Duodenal mucosa (tissue), 2 donors: Measurements from ENCODE around the gene TMEM94.
"Not testable (repeated sequence)": the region's sequence is repeated elsewhere in the genome, so short reads cannot be mapped to it uniquely, and the experiment has no call there.

Experiments
- H3K27ac ChIP-seq: one replicate; pipeline ENCODE4 v1.7.0; 2013; ENCODE audit warnings: low read depth, low read length
- H3K27me3 ChIP-seq, 2 donors: one replicate each; pipeline ENCODE4 v1.7.0; 2013; ENCODE audit warnings: low read length in 2 of 2, control low read depth in 1 of 2; ENCODE audit not compliant: insufficient read depth in 2 of 2, control insufficient read depth in 1 of 2
- H3K36me3 ChIP-seq, 2 donors: one replicate each; pipeline ENCODE4 v1.7.0; 2013; ENCODE audit warnings: low read length in 2 of 2, control low read depth in 1 of 2; ENCODE audit not compliant: insufficient read depth in 2 of 2, control insufficient read depth in 1 of 2
- H3K4me1 ChIP-seq, 2 donors: one replicate each; pipeline ENCODE4 v1.7.0; 2013; ENCODE audit warnings: low read length in 2 of 2, control low read depth in 1 of 2; ENCODE audit not compliant: insufficient read depth in 2 of 2, control insufficient read depth in 1 of 2
- H3K4me3 ChIP-seq, 2 donors: one replicate each; pipeline ENCODE4 v1.7.0; 2013; ENCODE audit warnings: low read length in 2 of 2, low read depth in 1 of 2
- H3K9ac ChIP-seq, 2 donors: one replicate each; pipeline ENCODE4 v1.7.0; 2013; ENCODE audit warnings: low read length in 2 of 2, low read depth in 1 of 2
- H3K9me3 ChIP-seq, 2 donors: one replicate each; pipeline ENCODE4 v1.7.0; 2013; ENCODE audit warnings: low read length in 2 of 2, control low read depth in 1 of 2; ENCODE audit not compliant: control insufficient read depth in 1 of 2

Gene TMEM94

GRCh38 chr17:75476271-75476671 is 19.8 kb downstream of the TMEM94 start:
- Histone ChIP-seq H3K9ac (no peak overlapping the region), H3K36me3 (peaks cover 0 to 22% of the 10 kb centered on the region in 2 donors), H3K27ac (no peak overlapping the region), H3K4me3 (peak overlapping the region in 1 of 2 donors; percentile 37), H3K4me1 (peaks cover 18 to 27% of the 10 kb centered on the region in 2 donors), H3K9me3 (no peaks in the 10 kb centered on the region), H3K27me3 (no peaks in the 10 kb centered on the region)

- H3K27me3 ChIP-seq = no peaks in the 10 kb centered on the region
- no peaks in the 10 kb centered on the region for H3K9me3 ChIP-seq
- peaks cover 18 to 30% of the 10 kb centered on the region in 2 donors for H3K4me1 ChIP-seq
- peak overlapping the region in 1 of 2 donors; percentile 37 for H3K4me3 ChIP-seq
- peak overlapping the region in 1 of 2 donors; percentile 32 for H3K9ac ChIP-seq
- H3K36me3 ChIP-seq = peaks cover 0 to 22% of the 10 kb centered on the region in 2 donors
- H3K27ac ChIP-seq = no peak overlapping the region
Observed at GRCh38 chr17:75476752-75477489, 20.5 kb downstream of the TMEM94 start.

- H3K27me3 ChIP-seq, H3K4me3 ChIP-seq, H3K9ac ChIP-seq, H3K27ac ChIP-seq, H3K9me3 ChIP-seq: not testable (repeated sequence)
- H3K4me1 ChIP-seq = peaks cover 18 to 26% of the 10 kb centered on the region in 2 donors
- peaks cover 0 to 16% of the 10 kb centered on the region in 2 donors for H3K36me3 ChIP-seq
Observed at GRCh38 chr17:75477490-75477862, 21.0 kb downstream of the TMEM94 start.

GRCh38 chr17:75478508-75478907 is 22.1 kb downstream of the TMEM94 start:
- no peaks in the 10 kb centered on the region for H3K27me3 ChIP-seq
- no peak overlapping the region for H3K9ac ChIP-seq
- no peak overlapping the region for H3K4me3 ChIP-seq
- no peak overlapping the region for H3K27ac ChIP-seq
- peaks cover 18 to 26% of the 10 kb centered on the region in 2 donors for H3K4me1 ChIP-seq
- peaks cover 0 to 6% of the 10 kb centered on the region in 2 donors for H3K36me3 ChIP-seq
- H3K9me3 ChIP-seq = no peaks in the 10 kb centered on the region

GRCh38 chr17:75480281-75480680 is 23.8 kb downstream of the TMEM94 start:
- no peaks in the 10 kb centered on the region for H3K9me3 ChIP-seq
- no peak overlapping the region for H3K4me3 ChIP-seq
- H3K9ac ChIP-seq = no peak overlapping the region
- no peak overlapping the region for H3K27ac ChIP-seq
- H3K27me3 ChIP-seq = no peaks in the 10 kb centered on the region
- H3K36me3 ChIP-seq = no peaks in the 10 kb centered on the region
- H3K4me1 ChIP-seq = peaks cover 18 to 25% of the 10 kb centered on the region in 2 donors

- no peak overlapping the region for H3K4me3 ChIP-seq
- no peaks in the 10 kb centered on the region for H3K27me3 ChIP-seq
- H3K9ac ChIP-seq = no peak overlapping the region
- no peaks in the 10 kb centered on the region for H3K9me3 ChIP-seq
- no peak overlapping the region for H3K27ac ChIP-seq
- H3K36me3 ChIP-seq = peaks cover 0 to 3% of the 10 kb centered on the region in 2 donors
- H3K4me1 ChIP-seq = peaks cover 12 to 16% of the 10 kb centered on the region in 2 donors
Observed at GRCh38 chr17:75481194-75482068, 25.0 kb downstream of the TMEM94 start.

- Histone ChIP-seq H3K4me1 (peaks cover 6 to 14% of the 10 kb centered on the region in 2 donors), H3K36me3 (peaks cover 0 to 7% of the 10 kb centered on the region in 2 donors), H3K9ac (no peak overlapping the region), H3K4me3 (no peak overlapping the region), H3K27me3 (no peaks in the 10 kb centered on the region), H3K9me3 (no peaks in the 10 kb centered on the region), H3K27ac (no peak overlapping the region)
Observed at GRCh38 chr17:75482098-75482942, 25.9 kb downstream of the TMEM94 start.

- Histone ChIP-seq H3K27me3 (no peaks in the 10 kb centered on the region), H3K9ac (no peak overlapping the region), H3K27ac (no peak overlapping the region), H3K9me3 (no peaks in the 10 kb centered on the region), H3K36me3 (peaks cover 0 to 11% of the 10 kb centered on the region in 2 donors), H3K4me3 (no peak overlapping the region), H3K4me1 (peaks cover 26 to 32% of the 10 kb centered on the region in 2 donors)
Observed at GRCh38 chr17:75485688-75486087, 29.3 kb downstream of the TMEM94 start.

GRCh38 chr17:75486151-75486550 is 29.7 kb downstream of the TMEM94 start:
- no peaks in the 10 kb centered on the region for H3K9me3 ChIP-seq
- peaks cover 0 to 11% of the 10 kb centered on the region in 2 donors for H3K36me3 ChIP-seq
- no peaks in the 10 kb centered on the region for H3K27me3 ChIP-seq
- peaks cover 30 to 36% of the 10 kb centered on the region in 2 donors for H3K4me1 ChIP-seq
- no peak overlapping the region for H3K4me3 ChIP-seq
- no peak overlapping the region for H3K9ac ChIP-seq
- H3K27ac ChIP-seq = no peak overlapping the region
